Measurements from ENCODE around the gene CDYL2.

GRCh38 chr16:80687606-80688005, 116.8 kb downstream of the CDYL2 start:
- no peak for TF ChIP-seq EZH2 (IDR thresholded peaks at IDR 0.05; ENCODE audit: low read length, unreplicated experiment)
- no peak for TF ChIP-seq CTCF (conservative IDR thresholded peaks at IDR 0.05; ENCODE audit: low read depth, low read length)
